Lower leg skin (tissue), 3 donors: Measurements from ENCODE around the gene SLC8A1.

Experiments used
- POLR2A ChIP-seq, 2 donors: fragments of 450-650 bp; IDR thresholded peaks; one replicate each; pipeline ENCODE4 v1.6.1; 2016 to 2017; ENCODE audit warnings: antibody characterized with exemption in 2 of 2, mild to moderate bottlenecking in 1 of 2, moderate library complexity in 1 of 2
- TF ChIP-seq, protein P1 (sequence below), 3 donors: fragments of 450-650 bp; IDR thresholded peaks; one replicate each; pipeline ENCODE4 v1.5.1; 2016; ENCODE audit warnings: antibody characterized with exemption in 3 of 3, mild to moderate bottlenecking in 3 of 3, moderate library complexity in 2 of 3

DNA sequence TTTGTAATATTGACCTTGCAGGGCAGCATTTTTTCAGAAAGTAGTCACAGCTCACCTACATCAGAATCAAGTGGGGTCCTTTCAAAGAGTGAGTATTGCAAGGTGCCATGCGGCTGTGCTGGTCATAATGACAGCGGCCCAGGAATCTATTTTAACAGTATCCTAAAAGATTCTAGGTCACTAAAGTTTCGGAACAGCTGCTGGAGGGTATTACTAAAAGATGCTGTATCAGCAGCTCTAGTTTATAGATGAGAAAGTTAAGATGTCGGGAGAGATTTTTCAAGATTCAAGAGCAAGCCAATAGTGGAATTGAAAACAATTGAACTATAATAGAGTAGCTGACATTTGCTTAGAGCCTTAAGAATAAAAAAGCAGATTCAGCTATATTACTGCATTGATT lies 336.0 kb downstream of the SLC8A1 start:
- TF ChIP-seq, protein P1, sequence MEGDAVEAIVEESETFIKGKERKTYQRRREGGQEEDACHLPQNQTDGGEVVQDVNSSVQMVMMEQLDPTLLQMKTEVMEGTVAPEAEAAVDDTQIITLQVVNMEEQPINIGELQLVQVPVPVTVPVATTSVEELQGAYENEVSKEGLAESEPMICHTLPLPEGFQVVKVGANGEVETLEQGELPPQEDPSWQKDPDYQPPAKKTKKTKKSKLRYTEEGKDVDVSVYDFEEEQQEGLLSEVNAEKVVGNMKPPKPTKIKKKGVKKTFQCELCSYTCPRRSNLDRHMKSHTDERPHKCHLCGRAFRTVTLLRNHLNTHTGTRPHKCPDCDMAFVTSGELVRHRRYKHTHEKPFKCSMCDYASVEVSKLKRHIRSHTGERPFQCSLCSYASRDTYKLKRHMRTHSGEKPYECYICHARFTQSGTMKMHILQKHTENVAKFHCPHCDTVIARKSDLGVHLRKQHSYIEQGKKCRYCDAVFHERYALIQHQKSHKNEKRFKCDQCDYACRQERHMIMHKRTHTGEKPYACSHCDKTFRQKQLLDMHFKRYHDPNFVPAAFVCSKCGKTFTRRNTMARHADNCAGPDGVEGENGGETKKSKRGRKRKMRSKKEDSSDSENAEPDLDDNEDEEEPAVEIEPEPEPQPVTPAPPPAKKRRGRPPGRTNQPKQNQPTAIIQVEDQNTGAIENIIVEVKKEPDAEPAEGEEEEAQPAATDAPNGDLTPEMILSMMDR (IDR thresholded peaks at IDR 0.05), result no peak
- TF ChIP-seq POLR2A (IDR thresholded peaks at IDR 0.05), result no peak
